ENCODE measurements around the gene SLC22A31. TPM values are rescaled to one million over a fixed set of nuclear protein-coding genes. Genes with fewer than 3 reads are reported as not detected.
"Not testable (repeated sequence)": the region's sequence is repeated elsewhere in the genome, so short reads cannot be mapped to it uniquely, and the experiment has no call there.

SLC22A31 gene
- total and polyA plus RNA-seq, 2 experiments from 2014 or later, result 2.1 to 13.8 TPM

DNA sequence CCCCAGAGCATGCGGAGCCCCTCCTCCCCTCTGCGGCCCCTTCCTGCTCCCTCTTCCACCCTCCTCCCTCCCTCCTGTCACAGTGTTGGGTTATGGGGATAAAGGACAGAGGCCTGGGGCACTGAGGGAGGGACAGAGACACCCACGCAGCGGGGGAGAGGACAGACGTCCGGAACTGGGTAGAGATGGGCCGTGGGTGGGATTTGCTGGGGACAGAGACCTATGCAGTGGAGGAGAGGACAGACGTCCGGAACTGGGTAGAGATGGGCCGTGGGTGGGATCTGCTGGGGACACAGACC lies 34.7 kb downstream of the SLC22A31 start:
- not testable (repeated sequence) for H3K4me3 Mint-ChIP-seq; DNase-seq (ENCODE audit: low spot score); H3K79me2 ChIP-seq (replicated peaks; ENCODE audit: insufficient read depth); H3K27me3 ChIP-seq (ENCODE audit: insufficient read depth); H3K4me2 ChIP-seq; H3K27me3 Mint-ChIP-seq (ENCODE audit: insufficient read depth, low read depth, poor library complexity); H4K20me1 ChIP-seq (replicated peaks; ENCODE audit: insufficient read depth); ATAC-seq; H3K36me3 ChIP-seq (ENCODE audit: insufficient read depth); H3K4me1 ChIP-seq (ENCODE audit: insufficient read depth); H3K9me2 ChIP-seq (ENCODE audit: insufficient read depth); H3K9me3 Mint-ChIP-seq; H3K4me1 Mint-ChIP-seq; H3K36me3 Mint-ChIP-seq (ENCODE audit: low read depth); H2AFZ ChIP-seq; H3F3A ChIP-seq (replicated peaks; ENCODE audit: low read depth); H3K27ac Mint-ChIP-seq; H3K27ac ChIP-seq (ENCODE audit: low read depth); H3K4me3 ChIP-seq

DNA sequence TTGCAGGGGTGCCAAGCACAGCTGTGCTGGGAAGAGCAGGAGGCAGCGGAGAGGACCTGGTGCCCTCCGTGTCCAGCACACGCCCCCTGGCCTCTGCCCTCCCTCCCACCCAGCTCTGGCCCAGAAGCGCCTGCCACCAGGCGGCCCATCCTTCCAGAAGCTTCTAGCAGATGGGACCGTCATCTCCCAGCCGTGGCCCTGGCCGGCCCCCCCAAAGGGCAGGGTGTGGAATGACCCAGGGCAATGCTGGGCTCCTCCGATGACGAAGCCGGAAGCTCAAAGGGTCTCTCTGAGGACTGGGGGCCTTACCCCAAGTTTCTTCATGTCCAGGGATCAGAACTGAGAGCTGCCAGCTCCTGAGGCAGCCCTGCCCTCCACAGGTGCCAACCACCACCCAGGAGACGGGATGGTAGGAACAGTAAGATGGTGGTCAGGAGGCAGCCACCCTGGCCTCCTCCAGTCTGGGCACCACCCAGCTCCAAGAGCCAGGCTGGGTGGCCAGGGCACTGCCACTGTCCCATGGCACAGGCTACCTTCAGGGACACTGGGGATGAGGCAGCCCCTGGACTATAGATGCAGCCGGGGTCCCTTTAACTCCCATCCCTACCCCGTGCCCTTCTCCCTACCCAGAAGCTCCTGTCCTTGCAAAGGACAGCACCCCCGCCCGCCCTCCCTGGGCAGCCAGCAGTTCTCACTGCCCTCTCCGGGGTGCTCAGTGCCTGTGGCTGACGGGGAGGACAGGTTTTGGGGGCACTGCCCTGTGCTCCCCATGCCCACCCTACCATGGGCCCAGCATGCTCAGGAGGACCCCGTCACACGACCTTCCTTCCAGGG lies 35.3 kb downstream of the SLC22A31 start:
- Mint-ChIP-seq H3K27me3 (ENCODE audit: insufficient read depth, low read depth, poor library complexity) (peaks cover 2% of the 10 kb centered on the region), H3K4me3 (no peak overlapping the region), H3K27ac (no peak overlapping the region), H3K4me1 (peaks cover 3% of the 10 kb centered on the region; the same call in 1 of the 3 replicates), H3K9me3 (peaks cover 2% of the 10 kb centered on the region; the same call in 2 of the 3 replicates), H3K36me3 (ENCODE audit: low read depth) (no peaks in the 10 kb centered on the region; the same call in 2 of the 3 replicates)
- TF ChIP-seq, protein P1, sequence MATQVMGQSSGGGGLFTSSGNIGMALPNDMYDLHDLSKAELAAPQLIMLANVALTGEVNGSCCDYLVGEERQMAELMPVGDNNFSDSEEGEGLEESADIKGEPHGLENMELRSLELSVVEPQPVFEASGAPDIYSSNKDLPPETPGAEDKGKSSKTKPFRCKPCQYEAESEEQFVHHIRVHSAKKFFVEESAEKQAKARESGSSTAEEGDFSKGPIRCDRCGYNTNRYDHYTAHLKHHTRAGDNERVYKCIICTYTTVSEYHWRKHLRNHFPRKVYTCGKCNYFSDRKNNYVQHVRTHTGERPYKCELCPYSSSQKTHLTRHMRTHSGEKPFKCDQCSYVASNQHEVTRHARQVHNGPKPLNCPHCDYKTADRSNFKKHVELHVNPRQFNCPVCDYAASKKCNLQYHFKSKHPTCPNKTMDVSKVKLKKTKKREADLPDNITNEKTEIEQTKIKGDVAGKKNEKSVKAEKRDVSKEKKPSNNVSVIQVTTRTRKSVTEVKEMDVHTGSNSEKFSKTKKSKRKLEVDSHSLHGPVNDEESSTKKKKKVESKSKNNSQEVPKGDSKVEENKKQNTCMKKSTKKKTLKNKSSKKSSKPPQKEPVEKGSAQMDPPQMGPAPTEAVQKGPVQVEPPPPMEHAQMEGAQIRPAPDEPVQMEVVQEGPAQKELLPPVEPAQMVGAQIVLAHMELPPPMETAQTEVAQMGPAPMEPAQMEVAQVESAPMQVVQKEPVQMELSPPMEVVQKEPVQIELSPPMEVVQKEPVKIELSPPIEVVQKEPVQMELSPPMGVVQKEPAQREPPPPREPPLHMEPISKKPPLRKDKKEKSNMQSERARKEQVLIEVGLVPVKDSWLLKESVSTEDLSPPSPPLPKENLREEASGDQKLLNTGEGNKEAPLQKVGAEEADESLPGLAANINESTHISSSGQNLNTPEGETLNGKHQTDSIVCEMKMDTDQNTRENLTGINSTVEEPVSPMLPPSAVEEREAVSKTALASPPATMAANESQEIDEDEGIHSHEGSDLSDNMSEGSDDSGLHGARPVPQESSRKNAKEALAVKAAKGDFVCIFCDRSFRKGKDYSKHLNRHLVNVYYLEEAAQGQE (IDR thresholded peaks at IDR 0.05; ENCODE audit: unreplicated experiment), result no peak
- TF ChIP-seq ZNF331 (CRISPR knock-in tag; IDR thresholded peaks at IDR 0.05; ENCODE audit: low read depth), result no peak
- no peak for TF ChIP-seq NANOG (IDR thresholded peaks at IDR 0.05; ENCODE audit: borderline replicate concordance)
- no peak for TF ChIP-seq CREB1 (CRISPR knock-in tag; IDR thresholded peaks at IDR 0.05; ENCODE audit: low read depth)
- TF ChIP-seq STAT1 (IDR thresholded peaks at IDR 0.05; ENCODE audit: unreplicated experiment), result no peak
- H3K79me2 ChIP-seq (replicated peaks; ENCODE audit: insufficient read depth), result no peaks in the 10 kb centered on the region
- no peaks in the 10 kb centered on the region for H3K9me2 ChIP-seq (ENCODE audit: insufficient read depth)
- H3K27ac ChIP-seq (ENCODE audit: low read depth), result no peak overlapping the region
- ATAC-seq, result no peak
- DNase-seq (ENCODE audit: low spot score), result no peak
- no peaks in the 10 kb centered on the region for H3F3A ChIP-seq (replicated peaks; ENCODE audit: low read depth)
- H3K36me3 ChIP-seq (ENCODE audit: insufficient read depth), result no peaks in the 10 kb centered on the region
- H3K4me3 ChIP-seq, result no peak overlapping the region
- no peaks in the 10 kb centered on the region; the same call in 1 of the 2 replicates for H4K20me1 ChIP-seq (replicated peaks; ENCODE audit: insufficient read depth)
- H3K4me2 ChIP-seq, result no peak overlapping the region
- H3K4me1 ChIP-seq (ENCODE audit: insufficient read depth), result no peaks in the 10 kb centered on the region
- no peak overlapping the region for H2AFZ ChIP-seq
- H3K27me3 ChIP-seq (ENCODE audit: insufficient read depth), result no peaks in the 10 kb centered on the region

DNA sequence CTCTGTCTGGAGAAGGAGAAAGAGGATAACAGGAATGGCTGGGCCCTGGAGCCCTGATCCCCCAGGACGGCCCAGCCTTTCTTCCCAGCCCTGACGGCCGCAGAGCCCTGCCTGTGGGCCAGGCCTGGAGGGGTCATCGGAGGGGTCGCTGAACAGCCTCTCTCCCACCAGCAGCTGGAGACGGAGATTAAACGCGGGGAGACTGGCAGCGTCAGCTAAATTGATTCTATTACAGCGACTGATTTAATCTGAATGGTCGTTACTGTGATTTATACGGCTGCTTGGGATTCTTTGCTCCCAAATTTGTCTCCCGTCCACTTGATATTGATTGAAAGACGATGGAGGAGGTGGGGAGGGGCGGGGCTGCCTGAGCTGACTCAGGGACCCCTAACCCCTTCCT lies 35.9 kb downstream of the SLC22A31 start:
- no peaks in the 10 kb centered on the region for H3K79me2 ChIP-seq (replicated peaks; ENCODE audit: insufficient read depth)
- H3K4me2 ChIP-seq, result no peak overlapping the region
- ATAC-seq (no peak), DNase-seq (ENCODE audit: low spot score) (no peak)
- no peaks in the 10 kb centered on the region for H3F3A ChIP-seq (replicated peaks; ENCODE audit: low read depth)
- H2AFZ ChIP-seq, result no peak overlapping the region
- H3K4me3 ChIP-seq, result no peak overlapping the region
- Mint-ChIP-seq H3K27me3 (ENCODE audit: insufficient read depth, low read depth, poor library complexity) (peaks cover 2% of the 10 kb centered on the region), H3K36me3 (ENCODE audit: low read depth) (no peaks in the 10 kb centered on the region; the same call in 2 of the 3 replicates), H3K4me1 (peaks cover 3% of the 10 kb centered on the region; the same call in 1 of the 3 replicates), H3K4me3 (no peak overlapping the region), H3K27ac (0 out of 2 replicates have a peak overlapping the region, but pooled peaks have one; percentile 77), H3K9me3 (peaks cover 2% of the 10 kb centered on the region; the same call in 2 of the 3 replicates)
- H3K36me3 ChIP-seq (ENCODE audit: insufficient read depth), result no peaks in the 10 kb centered on the region
- no peaks in the 10 kb centered on the region for H3K9me2 ChIP-seq (ENCODE audit: insufficient read depth)
- H3K27me3 ChIP-seq (ENCODE audit: insufficient read depth), result no peaks in the 10 kb centered on the region
- H3K27ac ChIP-seq (ENCODE audit: low read depth), result no peak overlapping the region
- H4K20me1 ChIP-seq (replicated peaks; ENCODE audit: insufficient read depth), result no peaks in the 10 kb centered on the region; the same call in 1 of the 2 replicates
- no peaks in the 10 kb centered on the region for H3K4me1 ChIP-seq (ENCODE audit: insufficient read depth)
- TF ChIP-seq ZNF114 (CRISPR knock-in tag; IDR thresholded peaks at IDR 0.05) (no peak), EZH2 (IDR thresholded peaks at IDR 0.05; ENCODE audit: low read depth, unreplicated experiment) (no peak), STAT1 (IDR thresholded peaks at IDR 0.05; ENCODE audit: unreplicated experiment) (no peak)

All from GM23338 (cell line).